Measurements from ENCODE around the gene NPHS2.
"Not testable (repeated sequence)": the region's sequence is repeated elsewhere in the genome, so short reads cannot be mapped to it uniquely, and the experiment has no call there.

NPHS2 gene

DNA sequence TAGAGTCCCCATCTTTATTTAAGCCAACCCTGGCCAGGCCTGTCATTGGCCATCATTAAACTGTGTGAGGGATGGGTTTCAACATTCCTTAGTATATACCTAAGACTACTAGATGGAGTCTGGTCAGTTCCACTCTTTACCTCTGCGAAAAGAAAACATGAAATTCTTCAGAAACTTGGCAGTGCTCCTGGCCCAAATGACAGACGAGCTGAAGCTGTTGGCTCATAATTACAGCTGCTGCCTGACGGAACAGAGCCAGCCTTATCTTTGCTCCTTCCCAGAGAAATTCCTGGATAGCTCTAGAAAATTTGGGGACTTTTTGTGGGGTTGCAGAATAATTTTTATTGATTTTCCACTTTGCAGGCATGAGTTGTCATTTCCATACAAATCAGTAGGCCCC lies 30.4 kb downstream of the NPHS2 start:
- DNase-seq = no peak

DNA sequence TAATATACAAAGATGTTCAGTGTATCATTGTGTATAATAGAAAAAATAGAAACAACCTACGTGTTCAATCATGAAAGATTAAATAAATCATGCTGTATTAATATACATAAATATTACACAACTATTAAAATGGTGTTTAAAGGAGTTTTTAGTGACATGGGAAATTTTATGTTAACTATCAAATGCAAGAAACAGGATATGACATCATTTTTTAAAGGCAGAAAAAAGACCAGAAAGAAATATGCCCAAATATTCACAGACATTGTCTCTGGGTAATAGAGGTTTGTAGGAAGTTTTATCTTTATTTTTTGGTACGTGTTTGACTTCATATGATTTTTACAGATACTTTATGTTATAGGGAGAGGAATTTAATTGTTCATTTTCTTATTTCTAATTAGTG lies 34.0 kb downstream of the NPHS2 start:
- DNase-seq = no peak

DNA sequence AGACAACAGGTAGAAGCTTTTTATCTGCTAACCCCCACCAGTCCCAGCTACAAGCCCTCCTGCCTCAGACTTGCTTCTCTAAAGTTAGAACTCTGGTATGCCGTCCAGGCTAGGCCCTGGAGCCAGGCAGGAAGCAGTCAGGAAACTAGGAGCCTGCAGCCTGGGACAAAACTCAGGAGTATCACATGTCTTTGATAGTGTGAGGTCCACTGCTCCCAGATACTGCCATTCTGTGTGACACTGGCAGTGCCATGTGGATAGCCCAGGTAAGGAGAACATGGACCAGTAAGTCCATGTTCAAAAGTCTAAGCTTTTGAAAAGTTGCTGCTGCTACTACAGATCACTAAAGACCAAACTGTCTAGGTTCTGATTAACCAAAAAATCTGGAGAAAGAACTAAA lies 45.4 kb downstream of the NPHS2 start:
- no peak for DNase-seq

DNA sequence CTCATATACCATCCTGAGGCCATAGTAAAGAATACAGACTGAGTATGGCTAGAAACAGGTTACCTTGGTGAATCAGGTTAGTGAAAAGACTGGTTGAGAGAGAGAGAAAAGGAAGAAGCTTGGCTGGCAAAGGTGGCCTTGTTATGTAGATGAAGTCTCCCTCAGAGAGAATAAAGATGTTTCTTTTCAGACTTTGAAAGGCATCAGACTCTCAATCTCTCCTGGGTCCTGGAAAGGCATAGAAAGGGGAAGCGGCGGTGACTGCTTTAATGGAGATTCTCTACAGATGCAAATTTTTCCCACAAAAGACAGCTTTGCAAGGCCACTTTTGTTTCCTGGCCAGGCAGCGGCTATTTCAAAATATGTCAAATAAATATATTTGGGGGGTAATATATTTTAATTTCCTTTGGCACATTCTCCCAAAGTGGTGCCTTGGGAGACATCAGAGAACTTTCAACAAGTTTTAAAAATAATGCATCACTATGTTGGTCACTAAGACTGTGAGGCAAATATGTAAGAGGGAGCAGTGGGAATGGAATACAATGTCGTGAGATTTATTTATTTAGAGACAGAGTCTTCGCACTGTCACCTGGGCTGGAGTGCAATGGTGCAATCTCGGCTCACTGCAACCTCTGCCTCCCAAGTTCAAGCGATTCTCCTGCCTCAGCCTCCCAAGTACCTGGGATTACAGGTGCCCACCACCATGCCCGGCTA lies 46.1 kb downstream of the NPHS2 start:
- no peak for DNase-seq

DNA sequence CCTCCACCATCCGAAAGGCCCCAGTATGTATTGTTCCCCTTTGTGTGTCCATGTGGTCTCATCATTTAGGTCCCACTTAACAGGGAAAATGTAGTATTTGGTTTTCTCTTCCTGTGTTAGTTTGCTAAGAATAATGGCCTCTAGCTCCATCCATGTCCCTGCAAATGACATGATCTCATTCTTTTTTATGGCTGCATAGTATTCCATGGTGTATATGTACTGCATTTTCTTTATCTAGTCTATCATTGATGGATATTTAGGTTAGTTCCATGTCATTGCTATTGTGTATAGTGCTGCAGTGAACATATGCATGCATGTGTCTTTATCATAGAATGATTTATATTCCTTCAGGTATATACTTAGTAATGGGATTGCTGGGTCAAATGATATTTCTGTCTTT lies 57.2 kb downstream of the NPHS2 start:
- DNase-seq = not testable (repeated sequence)

DNA sequence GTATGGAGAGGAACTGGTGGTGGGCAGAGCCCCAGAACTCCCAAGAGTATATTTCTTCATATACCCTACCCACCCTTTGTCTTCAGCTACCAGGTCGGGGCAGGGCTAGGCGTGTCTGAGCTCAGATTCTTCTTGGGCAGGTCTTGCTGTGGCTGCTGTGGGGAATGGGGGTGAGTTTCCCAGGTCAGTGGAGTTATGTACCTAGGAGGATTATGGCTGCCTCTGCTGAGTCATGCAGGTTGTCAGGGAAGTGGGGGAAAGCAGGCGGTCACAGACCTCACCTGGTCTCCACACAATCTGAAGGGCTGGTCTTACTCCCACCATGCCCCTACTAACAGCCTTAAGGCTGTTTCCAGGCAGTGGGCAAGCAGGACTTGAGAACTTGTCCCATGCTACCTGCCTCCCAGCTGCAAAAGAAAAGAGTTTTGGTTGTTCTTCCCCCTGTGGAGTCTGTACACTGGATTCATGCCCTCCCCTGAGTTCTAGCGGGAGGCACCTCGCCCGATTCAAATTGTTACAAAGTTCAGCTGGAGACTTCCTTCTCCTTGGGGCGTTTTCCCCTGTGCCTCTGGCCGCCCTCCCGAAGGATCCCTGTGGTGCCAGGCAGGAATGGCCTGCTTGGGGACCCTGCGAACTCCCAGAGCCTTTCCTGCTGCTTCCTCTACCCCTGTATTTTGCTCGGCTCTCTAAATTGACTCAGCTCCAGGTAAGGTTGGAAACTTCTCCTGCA lies 58.6 kb downstream of the NPHS2 start:
- DNase-seq = no peak

DNA sequence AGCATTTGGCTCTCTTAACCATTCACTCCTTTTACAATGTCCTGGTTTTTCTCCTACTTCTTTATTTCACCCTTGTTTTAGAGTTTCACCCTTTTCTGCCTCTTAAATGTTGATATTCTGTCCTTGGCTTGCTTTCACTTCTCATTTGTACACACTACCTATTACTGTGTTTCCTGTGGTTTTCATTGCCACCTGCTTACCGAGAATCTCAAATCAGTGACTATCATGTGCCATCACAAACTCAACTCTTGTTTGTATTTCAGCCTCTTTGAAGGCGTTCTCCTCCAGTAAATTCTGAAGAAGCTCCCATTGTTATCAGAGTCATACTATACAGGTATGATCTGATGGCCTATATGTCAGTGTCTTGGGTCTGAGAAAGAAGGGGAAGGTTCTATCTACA lies 65.7 kb downstream of the NPHS2 start:
- no peak for DNase-seq

DNA sequence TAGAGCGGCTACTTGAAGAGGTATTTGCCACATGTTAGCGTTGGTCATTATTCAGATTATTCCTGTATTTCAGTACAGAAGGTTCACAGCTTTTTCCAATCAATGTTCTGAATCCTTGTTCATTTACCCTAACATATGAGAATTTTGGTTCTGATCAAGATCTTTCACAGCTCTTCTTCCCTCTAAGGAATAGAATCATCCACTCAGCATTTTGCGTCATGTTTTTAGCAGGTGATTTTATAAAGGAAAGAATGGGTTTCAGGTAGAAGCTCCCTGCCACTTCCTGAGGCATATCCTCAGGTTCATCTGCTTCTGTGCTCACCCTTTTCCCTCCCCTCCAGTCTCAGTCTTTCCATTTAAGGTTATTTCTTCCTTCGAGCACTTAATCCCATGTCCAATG lies 66.4 kb downstream of the NPHS2 start:
- no peak for DNase-seq

DNA sequence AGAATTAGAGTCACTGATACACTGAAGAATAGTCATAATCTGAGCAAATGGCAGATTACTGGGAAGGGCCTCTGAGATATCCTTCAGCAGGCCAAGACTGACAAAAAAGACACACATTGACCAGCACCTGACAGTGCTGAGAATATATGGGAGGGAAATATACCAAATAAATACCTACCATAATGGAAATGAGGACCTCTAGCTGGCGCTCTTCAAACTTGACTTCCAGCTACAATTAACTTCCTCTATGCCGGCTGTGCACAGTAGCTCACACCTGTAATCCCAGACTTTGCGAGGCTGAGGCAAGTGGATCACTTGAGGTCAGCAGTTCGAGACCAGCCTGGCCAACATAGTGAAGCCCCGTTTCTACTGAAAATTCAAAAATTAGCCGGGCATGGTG lies 69.5 kb downstream of the NPHS2 start:
- no peak for DNase-seq

Measured in NCI-H1092 treated with DMSO at 0.1 percent for 48 hours (cell line).